DOHH2 (cell line): ENCODE results near the gene FZD7.

ENCODE experiments used
- H3F3A ChIP-seq: fragments of 200-600 bp; sonication (generic), shearing (Covaris generic); 2 replicates; pipeline ENCODE4 v1.6.0; 2016; ENCODE audit warnings: antibody characterized with exemption, mild to moderate bottlenecking; ENCODE audit not compliant: control insufficient read depth, insufficient read depth
- H3K27ac ChIP-seq: fragments of 200-600 bp; sonication (generic); 2 replicates; pipeline ENCODE4 v1.5.1; 2014; ENCODE audit warnings: low read depth, mild to moderate bottlenecking, low read length, moderate library complexity
- H3K27me3 ChIP-seq: fragments of 200-600 bp; sonication (generic); 2 replicates; pipeline ENCODE4 v1.6.1; 2014; ENCODE audit warnings: mild to moderate bottlenecking, low read length, mixed read lengths; ENCODE audit not compliant: control insufficient read depth
- H3K36me3 ChIP-seq: fragments of 200-600 bp; sonication (generic); 2 replicates; pipeline ENCODE4 v1.6.1; 2014; ENCODE audit warnings: mild to moderate bottlenecking, low read length, moderate library complexity, mixed read lengths; ENCODE audit not compliant: control insufficient read depth
- H3K4me1 ChIP-seq: fragments of 200-600 bp; sonication (generic); 2 replicates; pipeline ENCODE4 v1.6.1; 2014; ENCODE audit warnings: mild to moderate bottlenecking, low read length, mixed read lengths; ENCODE audit not compliant: control insufficient read depth
- H3K4me2 ChIP-seq: fragments of 200-600 bp; sonication (generic); 2 replicates; pipeline ENCODE4 v1.6.0; 2014; ENCODE audit warnings: mild to moderate bottlenecking, low read length, moderate library complexity
- H3K4me3 ChIP-seq: fragments of 200-600 bp; sonication (generic); 2 replicates; pipeline ENCODE4 v1.5.1; 2014; ENCODE audit warnings: mild to moderate bottlenecking, low read length, mixed read lengths
- H3K79me2 ChIP-seq: fragments of 200-600 bp; sonication (generic); 2 replicates; pipeline ENCODE4 v1.6.1; 2014; ENCODE audit warnings: mild to moderate bottlenecking, low read length, mixed read lengths; ENCODE audit not compliant: control insufficient read depth
- H3K9me2 ChIP-seq: fragments of 200-600 bp; sonication (generic); replicated peaks from 2 replicates; pipeline ENCODE4 v1.6.1; 2014; ENCODE audit warnings: mild to moderate bottlenecking, low read length, mixed read lengths; ENCODE audit not compliant: control insufficient read depth
- H3K9me3 ChIP-seq: fragments of 200-600 bp; sonication (generic); 2 replicates; pipeline ENCODE4 v1.6.1; 2014; ENCODE audit warnings: antibody characterized with exemption, low read length, mixed read lengths; ENCODE audit not compliant: control insufficient read depth, insufficient read depth
- H4K20me1 ChIP-seq: fragments of 200-600 bp; sonication (generic); 2 replicates; pipeline ENCODE4 v1.6.0; 2014; ENCODE audit warnings: low read depth, mild to moderate bottlenecking, antibody characterized with exemption, low read length, moderate library complexity; ENCODE audit not compliant: control insufficient read depth, insufficient read depth
- CTCF ChIP-seq: fragments of 200-600 bp; sonication (generic); IDR thresholded peaks from one replicate; pipeline ENCODE4 v1.5.1; 2014; ENCODE audit warnings: antibody characterized with exemption, mild to moderate bottlenecking, low read depth, low read length; ENCODE audit not compliant: poor library complexity, severe bottlenecking
- EZH2phosphoT487 ChIP-seq: fragments of 200-600 bp; sonication (generic); IDR thresholded peaks from 2 replicates; pipeline ENCODE4 v1.6.1; 2017; ENCODE audit warnings: borderline replicate concordance, mild to moderate bottlenecking, antibody characterized with exemption, low read length, moderate library complexity, mixed read lengths

FZD7 gene

GRCh38 chr2:202051499-202052161, 18.0 kb downstream of the FZD7 start:
- Histone ChIP-seq H3K4me1 (no peaks in the 10 kb centered on the region), H3K27me3 (peaks cover 14% of the 10 kb centered on the region), H3F3A (no peaks in the 10 kb centered on the region), H3K27ac (no peak overlapping the region), H3K36me3 (no peaks in the 10 kb centered on the region), H3K9me3 (no peaks in the 10 kb centered on the region), H3K9me2 (no peaks in the 10 kb centered on the region), H3K4me2 (no peak overlapping the region), H3K4me3 (no peak overlapping the region), H3K79me2 (no peaks in the 10 kb centered on the region), H4K20me1 (no peaks in the 10 kb centered on the region)
- TF ChIP-seq EZH2phosphoT487 (no peak), CTCF (no peak)

- Histone ChIP-seq H3K27me3 (peaks cover 14% of the 10 kb centered on the region), H4K20me1 (no peaks in the 10 kb centered on the region), H3K79me2 (no peaks in the 10 kb centered on the region), H3K9me3 (no peaks in the 10 kb centered on the region), H3K4me1 (no peaks in the 10 kb centered on the region), H3K36me3 (no peaks in the 10 kb centered on the region), H3F3A (no peaks in the 10 kb centered on the region), H3K4me2 (no peak overlapping the region), H3K9me2 (no peaks in the 10 kb centered on the region), H3K4me3 (no peak overlapping the region), H3K27ac (no peak overlapping the region)
- TF ChIP-seq EZH2phosphoT487, result no peak
- TF ChIP-seq CTCF, result no peak
Observed at GRCh38 chr2:202052235-202052634, 18.6 kb downstream of the FZD7 start.

- Histone ChIP-seq H3K9me3 (no peaks in the 10 kb centered on the region), H3K36me3 (no peaks in the 10 kb centered on the region), H3K79me2 (no peaks in the 10 kb centered on the region), H3K9me2 (no peaks in the 10 kb centered on the region), H3K4me2 (no peak overlapping the region), H3F3A (no peaks in the 10 kb centered on the region), H3K27ac (no peak overlapping the region), H4K20me1 (no peaks in the 10 kb centered on the region), H3K27me3 (peaks cover 14% of the 10 kb centered on the region), H3K4me3 (no peak overlapping the region), H3K4me1 (no peaks in the 10 kb centered on the region)
- no peak for TF ChIP-seq CTCF
- no peak for TF ChIP-seq EZH2phosphoT487
Observed at GRCh38 chr2:202054679-202055078, 21.0 kb downstream of the FZD7 start.
